ENCODE results near the gene ACVR2A.

ACVR2A gene

GRCh38 chr2:147924647-147925046 lies 79.8 kb downstream of the ACVR2A start:
- no peak for DNase-seq (ENCODE audit: extremely low read depth, low read depth)
- TF ChIP-seq CTCF (IDR thresholded peaks at IDR 0.05; ENCODE audit: low read depth, low read length) = no peak

- no peak for TF ChIP-seq CTCF (IDR thresholded peaks at IDR 0.05; ENCODE audit: low read depth, low read length)
- no peak for DNase-seq (ENCODE audit: extremely low read depth, low read depth)
Observed at GRCh38 chr2:147925886-147926285, 81.1 kb downstream of the ACVR2A start.

- no peak for TF ChIP-seq CTCF (IDR thresholded peaks at IDR 0.05; ENCODE audit: low read depth, low read length)
- DNase-seq (ENCODE audit: extremely low read depth, low read depth) = no peak
Observed at GRCh38 chr2:147927053-147927588, 82.3 kb downstream of the ACVR2A start.

DNA sequence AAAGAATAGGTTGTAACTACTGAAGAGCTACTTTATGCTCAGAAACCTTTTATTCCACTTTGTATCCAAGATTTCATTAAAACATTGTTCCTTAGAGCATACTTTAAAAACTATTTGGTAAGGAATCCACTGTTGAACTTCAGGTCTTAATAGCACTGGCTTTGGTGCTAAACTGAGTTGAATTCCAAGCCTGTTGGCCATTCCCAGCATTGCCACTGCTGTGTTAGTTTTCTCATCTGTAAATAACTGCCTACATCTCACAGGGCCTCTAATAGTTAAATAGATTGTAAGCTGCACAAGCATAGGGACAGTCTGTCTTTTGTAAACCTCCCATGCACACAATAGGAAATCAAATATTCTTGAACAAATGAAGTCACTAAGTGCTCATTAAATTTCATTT lies 89.1 kb downstream of the ACVR2A start:
- no peak for DNase-seq (ENCODE audit: extremely low read depth, low read depth)
- no peak for TF ChIP-seq CTCF (IDR thresholded peaks at IDR 0.05; ENCODE audit: low read depth, low read length)

- DNase-seq (ENCODE audit: extremely low read depth, low read depth) = no peak
- no peak for TF ChIP-seq CTCF (IDR thresholded peaks at IDR 0.05; ENCODE audit: low read depth, low read length)
Observed at GRCh38 chr2:147934881-147935620, 90.2 kb downstream of the ACVR2A start.

DNA sequence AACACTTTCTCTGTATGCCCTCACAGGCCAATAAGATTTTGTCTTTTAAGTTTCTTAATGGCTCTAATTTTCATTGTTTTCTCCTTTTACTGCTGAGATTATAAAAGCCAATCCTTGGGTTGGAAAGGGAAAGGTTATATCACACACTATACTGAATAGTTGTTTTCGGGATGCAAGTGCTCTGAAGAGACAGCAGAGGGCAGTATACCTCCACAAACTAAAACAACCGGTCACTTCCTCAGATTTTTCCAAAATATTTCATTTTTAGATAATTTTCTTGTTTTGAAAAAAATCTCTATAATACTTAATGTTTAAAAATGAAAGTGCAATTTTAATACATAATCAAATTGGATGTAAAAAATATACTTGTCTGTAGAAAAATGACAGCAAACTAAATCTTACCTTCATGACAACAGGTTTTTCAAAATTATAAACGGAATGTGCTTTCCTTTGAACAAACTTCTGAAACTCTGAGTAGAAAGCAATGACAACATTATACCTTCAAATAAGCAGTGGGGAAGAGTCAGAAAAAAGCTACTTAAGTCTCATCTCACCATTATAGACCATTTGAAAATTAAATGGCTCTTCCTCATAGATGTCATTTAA lies 93.0 kb downstream of the ACVR2A start:
- DNase-seq (ENCODE audit: extremely low read depth, low read depth) = no peak
- TF ChIP-seq CTCF (IDR thresholded peaks at IDR 0.05; ENCODE audit: low read depth, low read length) = peak; percentile 85

DNA sequence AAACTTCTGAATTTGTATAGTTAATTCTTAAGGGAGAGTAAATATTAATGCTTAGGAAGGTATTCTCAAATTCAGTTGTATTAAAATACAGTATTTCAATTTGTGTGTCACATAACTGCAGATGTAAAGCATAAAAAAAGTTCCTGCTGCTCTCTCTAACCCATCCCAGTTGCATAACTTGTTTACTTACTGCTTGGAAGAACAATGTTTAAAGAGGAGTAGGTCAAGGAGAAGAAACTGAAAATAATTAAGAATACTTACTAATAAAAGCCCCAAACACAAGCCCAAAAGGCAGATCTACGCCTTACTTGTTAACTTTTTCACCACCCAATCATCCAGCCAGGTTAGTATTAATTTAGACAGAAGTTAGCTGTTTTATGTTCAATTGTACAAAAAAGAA lies 94.5 kb downstream of the ACVR2A start:
- TF ChIP-seq CTCF (IDR thresholded peaks at IDR 0.05; ENCODE audit: low read depth, low read length) = no peak
- DNase-seq (ENCODE audit: extremely low read depth, low read depth) = no peak

Data from AG09319 (cell line).